NCI-H1694 treated with DMSO at 0.1 percent for 48 hours (cell line): ENCODE results near the gene CRIM1.
"Not testable (repeated sequence)": the region's sequence is repeated elsewhere in the genome, so short reads cannot be mapped to it uniquely, and the experiment has no call there.

Source experiments
- DNase-seq: peaks from one replicate; lab custom pipeline; 2025; lab: John Stamatoyannopoulos, UW

Gene CRIM1

DNA sequence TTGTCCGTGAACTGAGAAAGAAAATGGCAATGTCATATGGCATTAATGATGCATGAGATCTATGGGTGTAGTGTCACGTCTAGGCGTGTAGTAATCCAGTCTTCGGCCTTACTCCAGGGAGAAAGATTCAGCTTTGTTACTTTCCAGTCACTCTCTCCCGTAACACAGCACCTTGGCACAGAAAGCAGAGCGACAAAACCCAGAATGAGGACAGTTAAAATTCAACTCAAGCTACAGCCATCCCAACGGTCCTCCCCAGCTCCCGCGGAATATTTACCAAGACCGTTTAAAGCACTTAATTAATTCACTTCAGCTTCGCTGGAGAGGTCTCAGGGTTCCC, 797 bp upstream of the CRIM1 start:
- no peak for DNase-seq

GRCh38 chr2:36355890-36356297, 316 bp downstream of the CRIM1 start:
- DNase-seq, result no peak

DNA sequence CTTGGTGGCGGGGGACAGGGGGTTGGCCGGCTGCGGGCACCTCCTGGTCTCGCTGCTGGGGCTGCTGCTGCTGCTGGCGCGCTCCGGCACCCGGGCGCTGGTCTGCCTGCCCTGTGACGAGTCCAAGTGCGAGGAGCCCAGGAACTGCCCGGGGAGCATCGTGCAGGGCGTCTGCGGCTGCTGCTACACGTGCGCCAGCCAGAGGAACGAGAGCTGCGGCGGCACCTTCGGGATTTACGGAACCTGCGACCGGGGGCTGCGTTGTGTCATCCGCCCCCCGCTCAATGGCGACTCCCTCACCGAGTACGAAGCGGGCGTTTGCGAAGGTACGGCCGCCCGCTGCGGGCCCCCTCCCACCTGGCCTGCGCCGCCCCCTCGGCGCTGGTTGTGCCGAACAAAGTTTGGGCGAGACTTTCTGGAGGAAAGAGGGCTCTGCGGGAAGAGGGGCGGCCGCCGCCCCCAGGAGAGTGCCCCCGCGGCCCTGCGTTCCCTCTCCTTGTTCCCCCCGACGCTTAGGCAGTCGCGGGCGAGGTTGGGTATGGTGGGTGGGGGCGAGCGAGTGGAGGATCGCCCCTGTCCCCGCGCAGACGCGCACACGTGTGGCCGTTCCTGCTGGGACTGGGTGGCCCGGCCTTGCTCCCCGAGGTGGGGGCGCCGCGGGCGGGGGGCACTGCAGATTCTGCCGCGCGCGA, 866 bp downstream of the CRIM1 start:
- DNase-seq, result no peak

DNA sequence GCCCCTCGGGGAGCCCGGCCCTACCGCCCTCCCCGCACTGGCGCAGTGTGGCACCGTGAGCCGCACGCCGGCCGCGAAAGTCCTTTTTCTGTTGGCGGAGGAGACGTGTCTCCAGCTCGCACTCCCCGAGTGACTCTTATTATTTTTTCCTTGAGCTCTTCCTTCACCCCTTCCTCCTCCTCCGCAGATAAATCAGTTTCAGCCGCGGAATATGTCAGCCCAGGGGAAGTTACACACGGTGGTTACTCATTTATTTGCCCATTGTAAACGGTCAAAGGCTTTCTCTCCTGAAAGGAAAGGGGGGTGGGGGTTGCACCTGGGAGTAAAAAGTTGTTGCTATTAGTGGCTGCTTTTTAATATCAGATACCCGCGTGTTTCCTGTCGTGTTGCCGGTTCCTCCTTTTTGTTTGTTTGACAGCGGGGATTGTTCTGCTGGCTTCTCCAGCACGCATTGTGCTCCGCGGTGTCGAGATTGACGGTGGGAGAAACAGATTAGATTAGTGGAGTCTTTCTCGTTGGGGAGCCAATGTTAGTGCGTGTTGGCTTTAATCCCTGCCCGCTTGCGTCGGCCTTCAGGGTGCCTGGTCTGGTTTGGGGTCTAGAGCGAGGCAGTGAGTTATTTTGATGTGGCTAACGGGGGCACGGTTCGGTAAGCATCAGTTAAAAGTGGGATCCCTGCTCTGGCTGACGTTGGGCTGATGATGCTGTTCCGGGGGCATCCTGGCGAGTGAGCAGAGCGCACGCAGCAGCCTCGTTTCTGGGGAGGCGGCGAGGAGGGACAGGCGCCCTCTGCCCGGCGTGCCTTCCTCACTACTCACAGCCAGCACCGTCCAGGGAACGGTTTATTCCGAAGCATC, 1.6 kb downstream of the CRIM1 start:
- no peak for DNase-seq

- no peak for DNase-seq
These were observed 2.5 kb downstream of the CRIM1 start for GRCh38 chr2:36357847-36358659.

DNA sequence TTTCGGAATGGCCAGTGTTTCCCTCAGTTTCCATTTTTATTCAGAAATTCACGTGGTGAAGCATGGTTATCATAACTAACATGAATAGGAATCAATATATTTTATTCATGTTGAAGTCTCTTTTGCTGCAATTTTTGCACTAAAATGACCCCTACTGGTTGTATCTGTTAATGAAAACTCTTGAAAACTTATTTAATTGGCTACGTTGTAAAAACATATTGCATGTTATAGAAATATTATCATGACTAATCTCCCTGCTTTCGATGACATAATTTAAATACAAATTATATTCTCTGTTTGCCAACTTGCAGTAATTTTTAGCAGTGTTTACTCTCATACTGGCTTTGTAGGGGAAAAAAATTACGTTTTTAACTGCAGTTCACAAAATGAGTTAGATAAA, 3.5 kb downstream of the CRIM1 start:
- DNase-seq, result no peak

DNA sequence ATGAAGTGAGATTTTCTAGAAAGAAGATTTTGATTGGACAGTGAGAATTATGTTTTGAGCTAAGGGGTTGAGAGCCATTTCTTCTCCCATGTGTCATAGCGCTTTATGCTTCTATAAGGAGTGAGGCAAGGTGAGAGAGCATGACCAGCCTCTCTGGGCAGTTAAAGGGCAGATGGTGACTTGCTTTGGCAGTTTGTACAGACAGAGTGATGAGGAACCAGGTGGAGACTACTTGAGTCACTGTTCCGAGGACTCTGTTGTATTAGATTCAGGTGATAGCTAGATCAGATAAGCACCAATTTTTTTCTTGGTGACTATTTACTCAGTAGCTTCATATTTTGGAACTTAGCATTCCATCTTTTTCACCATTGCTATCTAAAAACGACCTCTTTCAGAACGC, 4.5 kb downstream of the CRIM1 start:
- no peak for DNase-seq

DNA sequence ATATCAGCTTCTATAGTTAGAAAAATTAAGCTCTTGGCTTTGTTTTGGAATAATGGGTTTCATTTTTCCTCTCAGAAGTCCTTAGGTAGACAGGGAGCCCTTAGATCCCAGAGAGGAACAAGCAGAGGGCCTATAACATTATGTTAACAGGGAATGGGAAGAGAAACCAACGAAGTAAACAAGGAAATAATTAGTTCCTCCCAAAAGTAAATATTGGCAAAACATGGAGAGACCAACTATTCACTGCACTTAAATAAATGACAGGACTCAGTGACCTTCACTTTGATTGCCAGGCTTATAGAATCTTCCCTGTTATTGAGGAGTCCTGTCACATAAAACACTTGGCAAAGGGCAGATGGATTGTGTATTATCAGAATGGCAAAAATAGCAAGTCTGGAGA, 5.3 kb downstream of the CRIM1 start:
- no peak for DNase-seq

- no peak for DNase-seq
These were observed 5.8 kb downstream of the CRIM1 start for GRCh38 chr2:36361396-36361795.

- no peak for DNase-seq
These were observed 6.7 kb downstream of the CRIM1 start for GRCh38 chr2:36362291-36362690.

- not testable (repeated sequence) for DNase-seq
These were observed 7.5 kb downstream of the CRIM1 start for GRCh38 chr2:36363085-36363484.

DNA sequence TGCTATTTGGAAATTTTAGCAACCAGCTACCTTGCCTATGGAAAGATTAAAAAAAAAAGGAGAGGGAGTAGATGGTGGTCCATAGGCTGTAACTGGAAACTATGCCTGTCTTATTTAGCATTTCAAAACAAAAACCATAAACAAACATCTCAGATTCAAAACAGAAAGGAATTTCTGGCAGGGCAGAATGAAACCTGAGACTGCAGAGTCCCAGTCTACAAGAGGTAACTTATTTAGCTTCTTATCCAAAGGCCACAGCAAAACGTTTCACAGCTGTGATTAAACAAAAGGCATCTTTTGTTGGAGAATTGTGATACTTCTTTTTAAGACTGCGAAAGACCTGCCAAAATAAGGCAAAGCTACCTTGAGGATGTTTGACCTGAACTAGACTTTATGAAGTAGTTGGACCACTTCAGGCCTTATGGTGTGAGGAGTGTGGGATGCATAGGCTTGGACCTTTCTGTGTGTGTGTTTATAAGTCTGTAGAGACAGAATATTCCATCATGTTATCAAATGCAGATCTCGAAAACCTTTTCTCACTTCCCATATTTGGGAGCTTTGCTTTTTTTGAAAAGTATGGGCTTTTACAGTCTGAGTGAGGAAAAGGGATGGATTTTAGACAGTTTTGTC, 11.0 kb downstream of the CRIM1 start:
- no peak for DNase-seq

DNA sequence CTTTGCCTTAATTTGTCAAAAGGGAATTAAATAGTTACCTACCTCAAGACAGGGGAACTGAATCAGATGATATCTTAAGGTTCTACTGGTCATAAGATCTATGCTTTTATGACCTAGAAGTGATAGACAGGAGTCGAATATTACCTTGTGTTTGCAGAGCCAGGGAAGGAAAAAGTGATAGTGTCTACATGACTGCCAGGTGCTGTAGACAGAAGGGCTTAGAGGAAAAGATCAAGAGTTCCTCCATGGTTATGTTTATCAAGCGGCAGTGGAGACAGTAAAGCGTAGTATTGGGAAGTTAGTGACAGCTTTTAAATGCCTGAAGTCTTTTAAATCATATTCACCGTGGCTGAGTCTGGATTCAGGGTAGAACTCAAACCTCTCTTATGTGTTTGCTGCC, 11.9 kb downstream of the CRIM1 start:
- DNase-seq, result no peak

DNA sequence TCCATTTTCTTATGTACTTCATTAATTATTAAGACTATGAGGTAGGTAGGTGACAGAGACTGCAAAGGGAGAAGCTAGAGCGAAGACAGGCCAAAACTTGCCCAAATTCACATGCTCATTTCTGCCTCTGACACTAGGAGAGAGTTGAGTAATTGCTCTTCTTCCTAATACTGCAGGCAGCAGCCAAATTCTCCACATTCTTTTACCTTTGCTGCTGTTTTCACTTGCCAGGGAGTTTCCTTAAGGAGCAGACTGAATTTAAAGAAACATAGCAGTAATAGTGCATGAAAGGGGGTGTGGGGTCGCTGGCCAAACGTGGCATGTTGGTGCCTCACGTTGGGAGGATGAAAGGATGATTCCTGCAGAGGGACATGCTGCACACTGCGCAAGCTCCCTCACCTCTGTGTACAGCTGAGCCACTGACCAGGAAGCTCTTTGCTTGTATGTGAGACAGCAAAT, 12.3 kb downstream of the CRIM1 start:
- no peak for DNase-seq

DNA sequence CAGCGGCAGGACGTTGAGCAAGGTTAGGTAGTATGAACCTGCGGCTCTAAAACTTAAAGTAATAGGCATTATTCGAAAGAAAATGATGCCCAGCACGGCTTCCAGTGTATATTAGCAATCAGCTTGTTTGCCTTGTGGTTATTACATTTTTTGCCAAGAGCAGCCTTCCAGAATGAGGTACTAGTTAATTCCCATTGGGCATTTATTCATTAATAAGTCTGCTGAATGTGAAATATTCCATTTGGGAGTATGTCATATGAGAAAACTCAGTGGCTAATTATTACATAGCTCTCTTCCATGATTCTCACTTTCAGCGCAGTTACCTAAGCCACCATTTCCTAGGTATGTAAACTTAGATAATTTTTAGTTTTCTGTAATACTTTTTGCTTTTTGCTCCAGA, 12.9 kb downstream of the CRIM1 start:
- no peak for DNase-seq

- DNase-seq, result no peak
These were observed 13.6 kb downstream of the CRIM1 start for GRCh38 chr2:36369163-36369562.

GRCh38 chr2:36369716-36370115, 14.1 kb downstream of the CRIM1 start:
- DNase-seq, result no peak

- no peak for DNase-seq
These were observed 14.7 kb downstream of the CRIM1 start for GRCh38 chr2:36370281-36370680.

GRCh38 chr2:36371070-36371874, 15.7 kb downstream of the CRIM1 start:
- DNase-seq, result no peak

DNA sequence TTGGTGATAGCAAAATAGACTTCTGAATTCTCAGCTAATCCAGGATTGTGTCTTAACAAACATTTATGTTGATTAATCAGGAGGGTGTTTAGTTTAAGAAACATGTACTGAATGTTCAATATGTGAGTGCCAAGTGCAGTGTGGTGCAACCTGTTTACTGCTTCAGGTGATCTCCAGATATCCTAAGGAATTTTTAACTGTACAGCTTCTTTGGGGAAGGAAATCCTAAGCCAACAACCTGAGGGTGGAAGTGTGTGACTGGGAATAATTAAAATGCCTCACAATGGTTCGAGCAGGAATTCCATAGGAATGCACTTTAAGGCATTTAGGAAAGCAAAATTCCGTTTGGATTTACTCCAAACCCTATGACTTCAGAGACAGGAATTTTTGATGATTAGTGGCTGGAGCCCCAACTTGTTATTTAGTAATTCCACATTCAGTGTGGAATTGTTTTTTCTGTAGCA, 16.4 kb downstream of the CRIM1 start:
- no peak for DNase-seq
